ENCODE data around the gene TRPM5.

TRPM5 gene

DNA sequence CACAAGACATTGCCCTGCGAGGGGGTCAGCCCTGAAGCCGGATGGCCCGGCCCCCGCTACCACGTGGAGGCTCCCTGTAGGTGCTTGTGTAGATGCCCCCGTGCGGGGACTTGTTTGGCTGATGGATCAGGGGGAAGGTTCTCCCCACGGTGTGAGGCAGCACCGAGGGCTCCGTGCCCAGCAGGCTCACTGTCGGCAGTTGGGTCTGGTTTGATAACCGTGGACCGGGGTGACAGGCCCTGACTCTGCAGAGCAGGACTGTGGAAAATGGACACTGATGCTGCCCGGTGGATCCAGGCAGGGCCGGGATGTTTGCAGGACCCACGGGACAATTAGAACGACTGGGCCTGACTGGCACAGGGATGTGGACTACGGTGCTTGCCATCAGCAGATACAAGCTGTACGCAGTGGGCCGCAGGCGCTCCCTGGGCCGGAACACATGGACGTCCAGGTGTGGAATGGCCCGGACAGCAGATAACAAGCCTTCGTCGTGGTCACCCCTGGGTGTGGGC is 19.5 kb upstream of the TRPM5 start:
- no peak overlapping the region for H3K4me3 ChIP-seq (ENCODE audit: insufficient read depth in 1 of 2, low read depth in 1 of 2, low read length in 2 of 2)
- 86% methylated on average over 20 of the region's 26 CpGs for WGBS
- DNase-seq, result no peak
- H2AFZ ChIP-seq (ENCODE audit: low read depth, low read length), result no peak overlapping the region
- no peaks in the 10 kb centered on the region for H3K4me1 ChIP-seq (ENCODE audit: control insufficient read depth, insufficient read depth, low read depth, low read length)
- no peak overlapping the region for H3K4ac ChIP-seq (ENCODE audit: low read depth in 1 of 2, low read length in 2 of 2)
- no peak overlapping the region for H3K9ac ChIP-seq (ENCODE audit: low read length)
- H3K27me3 ChIP-seq (ENCODE audit: control insufficient read depth in 1 of 2, insufficient read depth in 1 of 2, low read length in 2 of 2), result peaks cover 34 to 43% of the 10 kb centered on the region in 2 experiments
- no peak overlapping the region for H2BK120ac ChIP-seq (ENCODE audit: low read depth, low read length)
- no peaks in the 10 kb centered on the region for H3K36me3 ChIP-seq (ENCODE audit: control insufficient read depth in 1 of 2, insufficient read depth in 2 of 2, low read depth in 1 of 2, low read length in 2 of 2)
- H4K8ac ChIP-seq (ENCODE audit: low read length), result no peak overlapping the region
- H2BK15ac ChIP-seq (ENCODE audit: low read depth, poor library complexity, severe bottlenecking), result no peak overlapping the region
- no peak overlapping the region for H2BK5ac ChIP-seq (ENCODE audit: low read depth, low read length, poor library complexity, severe bottlenecking)
- no peak overlapping the region for H4K91ac ChIP-seq (ENCODE audit: low read length)
- no peak overlapping the region for H2AK5ac ChIP-seq (ENCODE audit: low read length, severe bottlenecking)
- H3K27ac ChIP-seq (ENCODE audit: low read length, poor library complexity, severe bottlenecking), result no peak overlapping the region
- H3K4me2 ChIP-seq (ENCODE audit: low read length, poor library complexity, severe bottlenecking), result no peak overlapping the region
- H3K9me3 ChIP-seq (ENCODE audit: control insufficient read depth, low read length), result no peaks in the 10 kb centered on the region
- H3K14ac ChIP-seq (ENCODE audit: low read length in 2 of 2), result no peak overlapping the region
- H2BK12ac ChIP-seq (ENCODE audit: low read length in 2 of 2), result no peak overlapping the region
- no peaks in the 10 kb centered on the region for H3K79me1 ChIP-seq (replicated peaks; ENCODE audit: low read length, poor library complexity, severe bottlenecking)
- H3K23ac ChIP-seq (ENCODE audit: low read length in 2 of 2), result no peak overlapping the region
- no peak overlapping the region for H3K18ac ChIP-seq (ENCODE audit: low read depth in 1 of 2, low read length in 2 of 2)

DNA sequence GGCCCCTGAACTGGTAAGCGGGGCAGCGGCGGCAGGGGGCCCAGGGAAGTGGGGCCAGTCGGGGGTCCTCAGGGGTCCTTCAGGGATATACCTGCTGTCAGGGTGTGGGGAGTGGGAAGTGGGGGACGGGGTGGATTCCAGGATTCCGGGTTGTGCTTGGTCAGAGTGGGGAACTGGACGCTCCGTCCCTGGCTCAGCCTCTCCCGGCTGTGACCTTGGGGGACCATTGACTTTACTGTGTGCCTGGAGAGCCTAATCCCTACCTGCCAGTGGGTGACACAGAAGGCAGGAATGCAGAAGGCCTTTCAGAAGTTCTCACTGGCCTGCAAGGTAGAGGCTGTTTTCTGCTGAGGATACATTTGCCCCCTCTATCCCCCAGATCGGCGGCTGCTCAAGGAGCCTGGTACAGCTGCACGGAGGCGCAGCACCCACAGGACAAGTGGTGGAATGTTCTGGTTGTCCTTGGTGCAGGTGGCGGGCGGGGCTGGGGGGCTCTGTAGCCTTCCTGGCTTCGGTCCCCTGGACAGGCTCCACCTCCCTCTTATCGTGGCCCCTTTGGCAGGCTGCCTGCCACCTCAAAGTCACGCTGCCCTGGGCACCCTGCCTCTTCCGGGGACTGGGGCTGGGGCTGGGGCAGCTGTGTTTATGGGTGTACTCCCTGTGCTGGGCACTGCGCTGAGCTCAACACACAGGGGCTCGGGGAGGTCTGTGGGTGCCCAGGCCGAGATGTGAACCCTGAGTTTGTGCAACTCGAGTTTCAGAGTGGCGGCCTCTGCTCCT is 18.9 kb upstream of the TRPM5 start:
- Histone ChIP-seq H2BK5ac (ENCODE audit: low read depth, low read length, poor library complexity, severe bottlenecking) (no peak overlapping the region), H4K8ac (ENCODE audit: low read length) (no peak overlapping the region), H3K36me3 (ENCODE audit: control insufficient read depth in 1 of 2, insufficient read depth in 2 of 2, low read depth in 1 of 2, low read length in 2 of 2) (no peaks in the 10 kb centered on the region), H3K27ac (ENCODE audit: low read length, poor library complexity, severe bottlenecking) (no peak overlapping the region), H3K79me1 (replicated peaks; ENCODE audit: low read length, poor library complexity, severe bottlenecking) (no peaks in the 10 kb centered on the region), H3K18ac (ENCODE audit: low read depth in 1 of 2, low read length in 2 of 2) (no peak overlapping the region), H3K14ac (ENCODE audit: low read length in 2 of 2) (no peak overlapping the region), H3K23ac (ENCODE audit: low read length in 2 of 2) (no peak overlapping the region), H3K4ac (ENCODE audit: low read depth in 1 of 2, low read length in 2 of 2) (no peak overlapping the region), H2BK15ac (ENCODE audit: low read depth, poor library complexity, severe bottlenecking) (no peak overlapping the region), H2BK120ac (ENCODE audit: low read depth, low read length) (no peak overlapping the region), H2AK5ac (ENCODE audit: low read length, severe bottlenecking) (no peak overlapping the region), H2BK12ac (ENCODE audit: low read length in 2 of 2) (no peak overlapping the region), H3K4me1 (ENCODE audit: control insufficient read depth, insufficient read depth, low read depth, low read length) (no peaks in the 10 kb centered on the region), H3K27me3 (ENCODE audit: control insufficient read depth in 1 of 2, insufficient read depth in 1 of 2, low read length in 2 of 2) (peaks cover 37 to 43% of the 10 kb centered on the region in 2 experiments), H3K4me2 (ENCODE audit: low read length, poor library complexity, severe bottlenecking) (no peak overlapping the region), H2AFZ (ENCODE audit: low read depth, low read length) (no peak overlapping the region), H4K91ac (ENCODE audit: low read length) (no peak overlapping the region), H3K9me3 (ENCODE audit: control insufficient read depth, low read length) (no peaks in the 10 kb centered on the region), H3K9ac (ENCODE audit: low read length) (no peak overlapping the region), H3K4me3 (ENCODE audit: insufficient read depth in 1 of 2, low read depth in 1 of 2, low read length in 2 of 2) (no peak overlapping the region)
- no peak for DNase-seq
- WGBS, result 84% methylated on average over 24 of the region's 24 CpGs

DNA sequence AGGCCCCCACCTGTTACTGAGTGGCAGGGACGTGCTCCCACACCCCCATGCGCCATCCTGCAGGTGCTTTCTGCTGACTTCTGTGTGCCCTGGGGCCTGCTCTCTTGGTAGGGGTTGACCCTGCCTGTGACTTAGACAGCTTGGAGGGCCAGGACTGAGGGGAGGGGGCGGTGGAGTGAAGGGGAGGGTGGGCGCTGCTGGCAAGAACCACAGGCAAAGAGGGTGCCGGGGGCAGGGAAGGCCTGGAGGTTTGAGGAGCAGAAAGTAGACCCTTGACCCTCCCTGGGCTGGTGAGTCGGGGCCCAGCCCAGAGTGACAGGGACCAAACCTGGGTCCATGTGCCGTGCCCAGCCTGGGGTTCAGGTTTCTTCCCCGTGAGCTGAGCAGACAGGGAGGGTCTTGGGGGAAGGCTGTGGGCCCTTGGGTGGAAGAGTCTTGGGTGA is 18.2 kb upstream of the TRPM5 start:
- H2AFZ ChIP-seq (ENCODE audit: low read depth, low read length), result no peak overlapping the region
- no peak overlapping the region for H3K23ac ChIP-seq (ENCODE audit: low read length in 2 of 2)
- no peak overlapping the region for H3K4ac ChIP-seq (ENCODE audit: low read depth in 1 of 2, low read length in 2 of 2)
- no peaks in the 10 kb centered on the region for H3K36me3 ChIP-seq (ENCODE audit: control insufficient read depth in 1 of 2, insufficient read depth in 2 of 2, low read depth in 1 of 2, low read length in 2 of 2)
- H3K9me3 ChIP-seq (ENCODE audit: control insufficient read depth, low read length), result no peaks in the 10 kb centered on the region
- H3K27ac ChIP-seq (ENCODE audit: low read length, poor library complexity, severe bottlenecking), result no peak overlapping the region
- no peak for DNase-seq
- H3K4me2 ChIP-seq (ENCODE audit: low read length, poor library complexity, severe bottlenecking), result no peak overlapping the region
- H2BK12ac ChIP-seq (ENCODE audit: low read length in 2 of 2), result no peak overlapping the region
- no peak overlapping the region for H3K9ac ChIP-seq (ENCODE audit: low read length)
- peaks cover 40 to 41% of the 10 kb centered on the region in 2 experiments for H3K27me3 ChIP-seq (ENCODE audit: control insufficient read depth in 1 of 2, insufficient read depth in 1 of 2, low read length in 2 of 2)
- WGBS, result 80% methylated on average over 8 of the region's 8 CpGs
- no peak overlapping the region for H2BK15ac ChIP-seq (ENCODE audit: low read depth, poor library complexity, severe bottlenecking)
- no peaks in the 10 kb centered on the region for H3K79me1 ChIP-seq (replicated peaks; ENCODE audit: low read length, poor library complexity, severe bottlenecking)
- H2BK120ac ChIP-seq (ENCODE audit: low read depth, low read length), result no peak overlapping the region
- no peak overlapping the region for H3K14ac ChIP-seq (ENCODE audit: low read length in 2 of 2)
- no peak overlapping the region for H2AK5ac ChIP-seq (ENCODE audit: low read length, severe bottlenecking)
- no peaks in the 10 kb centered on the region for H3K4me1 ChIP-seq (ENCODE audit: control insufficient read depth, insufficient read depth, low read depth, low read length)
- H3K4me3 ChIP-seq (ENCODE audit: insufficient read depth in 1 of 2, low read depth in 1 of 2, low read length in 2 of 2), result no peak overlapping the region
- H4K91ac ChIP-seq (ENCODE audit: low read length), result peak overlapping the region; percentile 19
- H2BK5ac ChIP-seq (ENCODE audit: low read depth, low read length, poor library complexity, severe bottlenecking), result no peak overlapping the region
- no peak overlapping the region for H4K8ac ChIP-seq (ENCODE audit: low read length)
- no peak overlapping the region for H3K18ac ChIP-seq (ENCODE audit: low read depth in 1 of 2, low read length in 2 of 2)

DNA sequence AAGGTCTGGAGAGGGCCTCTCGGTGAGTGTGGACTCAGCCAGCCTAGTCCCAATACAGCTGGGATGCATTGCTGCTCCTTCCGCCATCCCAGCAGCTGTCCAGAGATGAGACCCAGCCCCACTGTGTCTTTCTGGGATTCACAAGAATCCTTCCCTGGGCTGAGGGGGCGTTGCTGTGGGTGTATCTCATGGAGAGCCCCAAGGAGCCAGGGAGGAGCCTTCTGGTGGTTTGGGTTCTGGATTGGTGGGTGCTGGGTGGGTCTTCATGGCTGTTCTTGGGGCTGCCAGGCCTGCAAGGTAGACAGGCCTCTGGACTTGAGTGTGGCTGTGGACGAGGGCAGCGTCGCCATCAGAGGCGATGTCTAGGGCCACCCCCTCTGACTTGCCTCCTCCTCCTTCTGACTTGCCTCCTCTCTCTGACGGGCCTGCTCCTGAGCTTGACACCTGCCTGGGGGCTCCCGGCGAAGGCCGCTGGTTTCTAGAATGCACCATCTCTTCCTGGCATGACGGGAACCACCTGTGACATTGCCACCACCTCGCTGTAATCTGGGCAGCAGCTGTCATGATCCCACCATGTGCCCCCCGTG is 17.7 kb upstream of the TRPM5 start:
- no peak for DNase-seq
- no peaks in the 10 kb centered on the region for H3K79me1 ChIP-seq (replicated peaks; ENCODE audit: low read length, poor library complexity, severe bottlenecking)
- H3K27me3 ChIP-seq (ENCODE audit: control insufficient read depth in 1 of 2, insufficient read depth in 1 of 2, low read length in 2 of 2), result peaks cover 40 to 42% of the 10 kb centered on the region in 2 experiments
- no peak overlapping the region for H2BK5ac ChIP-seq (ENCODE audit: low read depth, low read length, poor library complexity, severe bottlenecking)
- no peak overlapping the region for H2BK120ac ChIP-seq (ENCODE audit: low read depth, low read length)
- no peak overlapping the region for H4K91ac ChIP-seq (ENCODE audit: low read length)
- H3K4me3 ChIP-seq (ENCODE audit: insufficient read depth in 1 of 2, low read depth in 1 of 2, low read length in 2 of 2), result no peak overlapping the region
- no peak overlapping the region for H3K27ac ChIP-seq (ENCODE audit: low read length, poor library complexity, severe bottlenecking)
- no peak overlapping the region for H2BK12ac ChIP-seq (ENCODE audit: low read length in 2 of 2)
- no peak overlapping the region for H3K4ac ChIP-seq (ENCODE audit: low read depth in 1 of 2, low read length in 2 of 2)
- H4K8ac ChIP-seq (ENCODE audit: low read length), result no peak overlapping the region
- 84% methylated on average over 14 of the region's 14 CpGs for WGBS
- no peak overlapping the region for H3K18ac ChIP-seq (ENCODE audit: low read depth in 1 of 2, low read length in 2 of 2)
- H2AK5ac ChIP-seq (ENCODE audit: low read length, severe bottlenecking), result no peak overlapping the region
- no peak overlapping the region for H2BK15ac ChIP-seq (ENCODE audit: low read depth, poor library complexity, severe bottlenecking)
- no peaks in the 10 kb centered on the region for H3K4me1 ChIP-seq (ENCODE audit: control insufficient read depth, insufficient read depth, low read depth, low read length)
- no peak overlapping the region for H3K14ac ChIP-seq (ENCODE audit: low read length in 2 of 2)
- no peak overlapping the region for H3K23ac ChIP-seq (ENCODE audit: low read length in 2 of 2)
- no peak overlapping the region for H2AFZ ChIP-seq (ENCODE audit: low read depth, low read length)
- H3K9me3 ChIP-seq (ENCODE audit: control insufficient read depth, low read length), result no peaks in the 10 kb centered on the region
- H3K9ac ChIP-seq (ENCODE audit: low read length), result no peak overlapping the region
- H3K36me3 ChIP-seq (ENCODE audit: control insufficient read depth in 1 of 2, insufficient read depth in 2 of 2, low read depth in 1 of 2, low read length in 2 of 2), result no peaks in the 10 kb centered on the region
- H3K4me2 ChIP-seq (ENCODE audit: low read length, poor library complexity, severe bottlenecking), result no peak overlapping the region
